Right lung (tissue), 5 donors: Measurements from ENCODE around the gene HMG20A. TPM values are rescaled to one million over a fixed set of nuclear protein-coding genes. Genes with fewer than 3 reads are reported as not detected.

Source experiments
- polyA plus RNA-seq, 5 donors: library from polyadenylated mRNA; unstranded; fragments of 120-200 nt; gene quantifications; one replicate each; pipeline versions ENCODE4 v1.2.1 to v1.2.3, GENCODE V29; 2013; ENCODE audit warnings: inconsistent platforms in 1 of 5, low replicate concordance in 1 of 5; ENCODE audit not compliant: insufficient read length in 5 of 5, insufficient read depth in 1 of 5

HMG20A gene
- polyA plus RNA-seq, 5 donors = 55.9 to 94.7 (median 79.0) TPM

Other genes starting within 250 kb of the HMG20A start
- 10 to 100 TPM; 34.0 to 65.8 (median 61.3) TPM for gene PEAK1, start 784 bp upstream of the HMG20A start, polyA plus RNA-seq
- 10 to 100 TPM; 13.5 to 21.5 (median 14.5) TPM for gene LINGO1, start 212.0 kb downstream of the HMG20A start, polyA plus RNA-seq